ENCODE results near the gene ITGAV.

Gene ITGAV

DNA sequence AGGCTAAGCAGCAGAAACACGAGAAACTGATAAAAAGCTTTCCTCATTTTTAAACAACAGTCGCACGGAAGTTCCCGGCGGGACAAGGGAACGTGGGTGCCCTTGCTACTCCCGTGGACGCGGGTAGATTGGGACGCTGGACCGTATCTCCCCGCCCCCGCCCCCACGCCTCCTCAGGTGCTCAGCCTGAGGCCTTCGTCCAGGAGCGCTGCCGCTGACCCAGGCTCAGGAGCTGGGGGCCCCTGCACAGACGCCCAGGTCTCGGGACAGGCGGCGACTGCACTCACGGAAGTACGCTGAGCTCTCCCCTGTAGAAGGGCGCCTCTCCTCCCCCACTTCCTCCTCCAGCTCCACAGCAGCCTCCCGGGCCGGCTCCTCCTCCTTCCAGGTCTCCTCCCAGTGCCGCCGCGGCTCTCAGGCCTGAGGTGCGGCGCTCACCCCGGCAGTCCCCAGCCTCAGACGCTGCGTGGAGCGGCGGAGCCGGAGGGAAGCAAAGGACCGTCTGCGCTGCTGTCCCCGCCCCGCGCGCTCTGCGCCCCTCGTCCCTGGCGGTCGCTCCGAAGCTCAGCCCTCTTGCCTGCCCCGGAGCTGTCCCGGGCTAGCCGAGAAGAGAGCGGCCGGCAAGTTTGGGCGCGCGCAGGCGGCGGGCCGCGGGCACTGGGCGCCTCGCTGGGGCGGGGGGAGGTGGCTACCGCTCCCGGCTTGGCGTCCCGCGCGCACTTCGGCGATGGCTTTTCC lies at the start of gene ITGAV:
Gene ITGAV (plus strand): TSS at position 445 of the 738 bp plus-strand sequence. CDS start 283 bp downstream, at position 728.
- TF ChIP-seq, protein P1, sequence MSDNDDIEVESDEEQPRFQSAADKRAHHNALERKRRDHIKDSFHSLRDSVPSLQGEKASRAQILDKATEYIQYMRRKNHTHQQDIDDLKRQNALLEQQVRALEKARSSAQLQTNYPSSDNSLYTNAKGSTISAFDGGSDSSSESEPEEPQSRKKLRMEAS (IDR thresholded peaks at IDR 0.05) = peak; percentile 59
- no peak for TF ChIP-seq REST (IDR thresholded peaks at IDR 0.05; ENCODE audit: low read depth)
- TF ChIP-seq USF1 (IDR thresholded peaks at IDR 0.05) = no peak
- TF ChIP-seq RAD21 (IDR thresholded peaks at IDR 0.05; ENCODE audit: low read depth) = no peak
- peak; percentile 85 for TF ChIP-seq TAF1 (IDR thresholded peaks at IDR 0.05; ENCODE audit: low read depth)
- peak; percentile 53 for TF ChIP-seq TCF12 (IDR thresholded peaks at IDR 0.05; ENCODE audit: low read depth)
- TF ChIP-seq CEBPB (IDR thresholded peaks at IDR 0.05) = no peak
- TF ChIP-seq CREB1 (IDR thresholded peaks at IDR 0.05; ENCODE audit: low read depth) = no peak
- TF ChIP-seq EP300 (IDR thresholded peaks at IDR 0.05; ENCODE audit: borderline replicate concordance) = peak; percentile 42; the same call in 1 of the 2 replicates
- TF ChIP-seq EGR1 (IDR thresholded peaks at IDR 0.05) = no peak; the same call in 1 of the 2 replicates
- TF ChIP-seq YY1 (IDR thresholded peaks at IDR 0.05; ENCODE audit: low read depth) = 0 out of 2 replicates have a peak, but pooled peaks have one; percentile 30
- TF ChIP-seq NFIC (IDR thresholded peaks at IDR 0.05) = no peak
- TF ChIP-seq FOXM1 (IDR thresholded peaks at IDR 0.05; ENCODE audit: borderline replicate concordance, low read depth) = no peak

DNA sequence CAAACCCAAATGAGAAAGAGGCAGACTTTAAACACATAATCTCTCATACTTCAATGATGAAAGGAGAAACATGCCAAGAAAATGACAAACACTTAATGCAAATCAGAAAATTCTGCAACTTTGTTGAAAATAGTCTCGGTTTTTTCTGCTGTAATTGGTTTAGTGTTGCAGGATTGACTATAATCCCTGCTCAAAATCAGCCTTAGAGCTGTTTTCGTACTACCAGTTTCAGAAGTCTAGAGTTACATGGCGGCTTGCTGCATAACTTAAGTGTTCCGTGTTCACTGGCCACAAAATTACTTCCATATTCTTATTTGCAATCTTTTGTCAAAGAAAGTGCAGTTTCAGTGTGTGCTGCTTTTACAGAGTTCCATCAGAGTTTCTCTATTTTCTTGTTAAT lies 48.9 kb upstream of the ITGAV start:
- TF ChIP-seq, protein P1 (IDR thresholded peaks at IDR 0.05) = no peak
- no peak for TF ChIP-seq FOXM1 (IDR thresholded peaks at IDR 0.05; ENCODE audit: borderline replicate concordance, low read depth)
- no peak for TF ChIP-seq YY1 (IDR thresholded peaks at IDR 0.05; ENCODE audit: low read depth)
- no peak for TF ChIP-seq NFIC (IDR thresholded peaks at IDR 0.05)
- TF ChIP-seq RAD21 (IDR thresholded peaks at IDR 0.05; ENCODE audit: low read depth) = no peak
- no peak for TF ChIP-seq TAF1 (IDR thresholded peaks at IDR 0.05; ENCODE audit: low read depth)
- TF ChIP-seq TCF12 (IDR thresholded peaks at IDR 0.05; ENCODE audit: low read depth) = no peak
- no peak for TF ChIP-seq EP300 (IDR thresholded peaks at IDR 0.05; ENCODE audit: borderline replicate concordance)
- no peak for TF ChIP-seq REST (IDR thresholded peaks at IDR 0.05; ENCODE audit: low read depth)
- TF ChIP-seq CREB1 (IDR thresholded peaks at IDR 0.05; ENCODE audit: low read depth) = no peak
- no peak for TF ChIP-seq CEBPB (IDR thresholded peaks at IDR 0.05)

GRCh38 chr2:186542002-186542401 lies 47.9 kb upstream of the ITGAV start:
- no peak for TF ChIP-seq EP300 (IDR thresholded peaks at IDR 0.05; ENCODE audit: borderline replicate concordance)
- no peak for TF ChIP-seq USF1 (IDR thresholded peaks at IDR 0.05)
- no peak for TF ChIP-seq RAD21 (IDR thresholded peaks at IDR 0.05; ENCODE audit: low read depth)
- no peak for TF ChIP-seq TCF12 (IDR thresholded peaks at IDR 0.05; ENCODE audit: low read depth)
- TF ChIP-seq CEBPB (IDR thresholded peaks at IDR 0.05) = 0 out of 2 replicates have a peak, but pooled peaks have one; percentile 16

DNA sequence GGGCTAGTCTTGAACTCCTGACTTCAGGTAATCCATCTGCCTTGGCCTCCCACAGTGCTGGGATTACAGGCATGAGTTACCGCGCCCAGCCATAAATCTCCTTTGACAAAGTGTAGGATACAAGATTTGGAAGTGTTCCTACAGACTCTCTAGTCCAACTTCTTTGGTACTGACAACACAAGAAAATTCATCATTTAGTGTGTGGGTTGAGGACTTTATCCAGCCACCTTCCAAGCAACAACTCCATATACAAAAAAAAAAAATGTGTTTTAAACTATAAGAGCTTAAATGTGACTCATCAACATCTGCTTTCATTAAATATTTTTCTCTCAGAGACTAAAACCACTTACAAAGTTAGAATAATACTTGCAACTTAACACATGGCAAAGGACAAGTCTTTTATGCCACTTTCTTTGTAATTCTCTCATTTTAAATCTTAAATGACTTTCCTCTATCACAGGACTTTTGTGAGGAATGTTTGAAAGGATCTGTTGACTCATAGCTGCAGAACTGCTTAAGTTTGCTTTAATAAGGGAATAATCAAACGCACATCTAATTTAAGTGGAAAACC lies 46.2 kb upstream of the ITGAV start:
- peak; percentile 43; the same call in 1 of the 2 replicates for TF ChIP-seq EP300 (IDR thresholded peaks at IDR 0.05; ENCODE audit: borderline replicate concordance)
- TF ChIP-seq TAF1 (IDR thresholded peaks at IDR 0.05; ENCODE audit: low read depth) = no peak
- TF ChIP-seq RAD21 (IDR thresholded peaks at IDR 0.05; ENCODE audit: low read depth) = no peak
- peak; percentile 32; the same call in 1 of the 2 replicates for TF ChIP-seq NFIC (IDR thresholded peaks at IDR 0.05)
- no peak for TF ChIP-seq CEBPB (IDR thresholded peaks at IDR 0.05)
- no peak for TF ChIP-seq REST (IDR thresholded peaks at IDR 0.05; ENCODE audit: low read depth)

All from Ishikawa (cell line).